Stimulated activated CD8-positive, alpha-beta memory T cell treated with anti-CD3 and anti-CD28 coated beads, Interleukin-12 subunit alpha, Interleukin-12 subunit beta, amount 100 ng/mL, for 4 hours (primary cell): Measurements from ENCODE around the gene GP9.
"Not testable (repeated sequence)": the region's sequence is repeated elsewhere in the genome, so short reads cannot be mapped to it uniquely, and the experiment has no call there.

Experiments
- DNase-seq: peaks from one replicate; pipeline ENCODE4 v3.0.0-alpha.2; 2020; ENCODE audit warnings: low read depth

GP9 gene

DNA sequence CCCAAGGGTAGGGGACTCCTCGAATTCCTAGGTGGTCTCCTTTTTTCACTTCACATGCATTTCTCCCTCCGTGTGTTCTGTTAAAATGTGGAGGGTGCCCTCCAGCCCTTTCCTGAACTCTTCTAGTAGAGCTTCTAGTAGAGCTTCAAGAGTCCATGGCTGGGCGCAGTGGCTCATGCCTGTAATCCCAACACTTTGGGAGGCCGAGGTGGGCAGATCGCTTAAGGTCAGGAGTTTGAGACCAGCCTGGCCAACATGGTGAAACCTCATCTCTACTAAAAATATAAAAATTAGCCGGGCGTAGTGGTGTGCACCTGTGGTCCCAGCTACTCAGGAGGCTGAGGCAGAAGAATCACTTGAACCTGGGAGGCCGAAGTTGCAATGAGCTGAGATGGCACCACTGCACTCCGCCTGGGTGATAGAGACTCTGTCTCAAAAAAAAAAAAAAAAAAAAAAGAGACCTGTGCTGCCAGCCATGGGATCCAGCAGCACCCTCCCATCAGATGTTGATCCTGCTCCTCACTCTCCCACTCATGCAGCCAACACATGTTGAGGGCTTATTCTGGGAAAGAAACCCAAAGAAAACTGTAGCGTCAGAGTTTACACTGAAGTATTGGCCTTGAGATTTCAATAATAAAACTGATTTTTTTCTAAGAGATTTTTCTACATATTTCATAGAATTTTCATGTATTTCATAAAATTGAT lies 50.6 kb downstream of the GP9 start:
- not testable (repeated sequence) for DNase-seq
